Stimulated activated CD4-positive, alpha-beta T cell treated with anti-CD3 and anti-CD28 coated beads, Interleukin-15, amount 100 ng/mL, for 24 hours (primary cell): ENCODE data around the gene SHROOM2.

ENCODE experiments used
- DNase-seq: peaks from one replicate; pipeline ENCODE4 v3.0.0-alpha.2; 2020

The SHROOM2 gene

GRCh38 chrX:9952300-9952699 lies 166.1 kb downstream of the SHROOM2 start:
- DNase-seq = no peak

GRCh38 chrX:9953396-9953795 lies 167.2 kb downstream of the SHROOM2 start:
- no peak for DNase-seq

DNA sequence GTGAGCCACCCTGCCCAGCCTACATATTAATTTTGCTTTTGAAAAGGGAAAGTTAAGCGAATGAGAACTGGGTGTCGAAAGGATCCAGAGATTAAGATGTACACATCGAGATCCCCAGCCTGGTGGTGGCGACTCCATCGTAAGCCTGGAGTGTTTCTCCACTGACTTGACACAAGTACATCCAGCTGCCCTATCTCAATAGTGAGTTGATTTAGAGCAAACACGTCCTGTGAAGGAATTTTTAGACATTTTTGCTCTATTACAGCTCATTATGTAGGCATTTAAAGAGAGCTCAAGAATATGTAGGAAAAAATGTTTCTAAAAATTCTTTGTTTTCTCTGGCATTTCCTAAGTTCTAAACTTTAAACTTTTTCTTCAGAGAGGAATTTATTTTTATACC lies 169.3 kb downstream of the SHROOM2 start:
- DNase-seq = no peak

- no peak for DNase-seq
Measured at GRCh38 chrX:9957743-9958142, 171.5 kb downstream of the SHROOM2 start.

GRCh38 chrX:9958183-9958582 lies 172.0 kb downstream of the SHROOM2 start:
- DNase-seq = no peak

DNA sequence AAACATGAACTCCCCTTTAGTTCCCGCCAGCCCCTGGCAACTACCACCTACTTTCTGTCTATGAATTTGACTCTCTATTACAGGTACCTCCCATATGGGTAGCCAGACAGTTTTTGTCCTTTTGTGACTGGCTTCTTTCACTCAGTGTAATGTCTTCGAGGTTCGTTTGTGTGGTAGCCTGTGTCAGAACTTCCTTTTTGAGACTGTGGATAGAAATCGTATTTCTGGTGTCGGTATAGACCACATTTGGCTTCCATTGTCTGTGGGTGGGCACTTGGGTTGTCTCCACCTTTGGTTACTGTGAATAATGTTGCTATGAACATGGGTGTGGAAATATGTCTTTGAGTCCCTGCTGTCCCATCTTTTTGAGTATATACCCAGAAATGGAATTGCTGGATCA lies 175.5 kb downstream of the SHROOM2 start:
- DNase-seq = no peak

GRCh38 chrX:9966775-9967408 lies 180.7 kb downstream of the SHROOM2 start, which contains the start of gene CLDN34:
TSS of gene CLDN34 (plus strand) at chrX:9967358. CDS start at chrX:9967358, 0 bp downstream.
- no peak for DNase-seq

GRCh38 chrX:9977635-9978034 lies 191.4 kb downstream of the SHROOM2 start:
- DNase-seq = no peak

GRCh38 chrX:9980401-9980800 lies 194.2 kb downstream of the SHROOM2 start:
- DNase-seq = no peak

DNA sequence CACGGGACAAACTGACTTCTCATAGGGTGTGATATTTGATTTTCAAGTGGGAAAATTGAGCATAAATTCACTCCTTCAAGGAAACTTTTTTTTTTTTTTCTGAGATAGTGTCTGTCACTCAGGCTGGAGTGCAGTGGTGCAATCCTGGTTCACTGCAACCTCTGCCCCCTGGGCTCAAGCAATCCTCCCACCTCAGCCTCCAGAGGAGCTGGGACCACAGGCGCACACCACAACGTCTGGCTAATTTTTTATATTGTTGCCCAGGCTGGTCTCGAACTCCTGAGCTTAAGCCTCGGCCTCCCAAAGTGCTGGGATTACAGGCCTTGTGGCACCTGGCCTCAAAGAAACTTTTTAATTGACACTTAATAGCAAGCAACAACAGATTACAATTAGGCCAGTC lies 194.7 kb downstream of the SHROOM2 start:
- no peak for DNase-seq

DNA sequence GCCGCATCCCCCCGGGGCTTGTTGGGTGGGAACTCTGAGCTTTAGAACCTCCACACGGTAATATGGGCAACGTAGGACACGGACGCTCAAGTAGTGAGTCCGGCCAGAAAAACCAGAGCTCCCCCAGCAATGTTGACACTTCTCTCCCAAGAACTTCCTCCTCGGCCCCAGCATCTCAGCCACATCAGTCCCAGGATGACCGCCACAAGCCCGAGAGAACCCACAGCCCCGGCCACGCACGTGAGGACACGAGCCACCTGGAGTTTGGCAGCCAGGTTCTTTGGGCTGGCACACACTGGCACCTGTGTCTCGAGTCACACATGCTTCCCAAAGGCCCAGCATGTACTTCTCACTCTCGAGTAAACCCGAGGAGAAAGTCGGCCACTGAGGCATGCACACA lies 197.2 kb downstream of the SHROOM2 start:
- no peak for DNase-seq

GRCh38 chrX:9983846-9984245 lies 197.6 kb downstream of the SHROOM2 start:
- DNase-seq = no peak

- DNase-seq = no peak
Measured at GRCh38 chrX:9988762-9989161, 202.5 kb downstream of the SHROOM2 start.

- no peak for DNase-seq
Measured at GRCh38 chrX:9992061-9992460, 205.8 kb downstream of the SHROOM2 start.

GRCh38 chrX:9992724-9993123 lies 206.5 kb downstream of the SHROOM2 start:
- no peak for DNase-seq

DNA sequence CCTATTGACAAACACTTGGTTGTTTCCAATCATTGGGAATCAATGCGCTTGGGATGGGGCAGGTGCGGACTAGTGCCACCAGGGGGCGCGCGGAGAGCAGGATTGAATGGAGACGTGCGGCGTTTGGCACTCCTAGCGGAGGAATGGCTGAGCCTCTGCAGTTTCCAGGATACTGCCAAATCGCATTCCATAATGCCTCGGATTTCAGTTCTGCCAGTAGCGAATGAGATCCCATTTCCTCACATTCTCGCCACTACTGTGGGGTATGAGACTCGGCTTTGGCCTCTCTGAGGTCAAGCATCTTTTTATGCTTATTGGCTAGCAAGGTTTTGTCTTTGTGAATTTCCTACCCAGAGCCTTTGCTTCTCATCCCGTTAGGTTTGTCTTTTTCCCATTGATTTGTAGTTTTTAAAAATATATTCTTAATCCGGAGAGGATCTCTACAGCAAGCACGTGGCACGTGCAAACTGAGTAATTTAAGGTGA lies 209.7 kb downstream of the SHROOM2 start:
- DNase-seq = peak; percentile 79

DNA sequence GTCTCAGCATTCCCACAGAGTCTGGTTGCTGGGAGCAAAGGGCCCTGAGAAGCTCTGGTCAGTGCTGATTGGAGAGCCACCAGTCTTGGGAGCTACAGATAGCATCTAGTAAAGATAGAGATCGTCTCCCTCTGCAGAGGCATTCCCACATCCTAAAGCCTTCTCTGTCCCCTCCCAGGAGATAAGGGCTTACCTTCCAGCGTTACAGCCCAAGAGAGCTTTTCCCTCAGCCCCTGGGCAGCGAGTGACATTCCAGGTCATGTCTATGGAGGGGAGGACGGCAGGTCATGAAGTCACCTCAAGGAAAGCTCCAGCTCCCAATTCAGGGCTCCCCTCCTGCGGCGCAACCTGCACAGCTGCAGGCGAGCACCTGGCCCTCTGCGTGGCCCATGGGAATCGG lies 210.8 kb downstream of the SHROOM2 start:
- DNase-seq = no peak

DNA sequence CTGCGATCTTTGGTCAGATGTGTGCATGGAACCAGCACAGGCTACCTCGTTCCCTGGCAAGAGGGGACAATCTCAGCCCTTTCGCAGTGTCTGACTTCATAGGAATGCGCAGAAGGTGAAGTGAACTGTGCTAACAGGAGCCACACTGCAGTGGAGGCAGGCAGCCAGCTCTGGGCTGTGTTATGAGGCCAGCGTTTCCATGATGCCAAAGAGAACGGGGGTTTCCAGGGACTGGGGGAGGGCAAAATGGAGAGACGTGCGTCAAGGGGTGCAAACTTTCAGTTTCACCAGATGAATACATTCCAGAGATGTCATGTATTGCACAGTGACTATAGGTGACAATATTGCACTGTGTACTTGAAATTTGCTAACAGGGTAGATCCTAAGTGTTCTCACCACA lies 211.3 kb downstream of the SHROOM2 start:
- DNase-seq = peak; percentile 78
